ENCODE measurements around the gene CKM.

DNA sequence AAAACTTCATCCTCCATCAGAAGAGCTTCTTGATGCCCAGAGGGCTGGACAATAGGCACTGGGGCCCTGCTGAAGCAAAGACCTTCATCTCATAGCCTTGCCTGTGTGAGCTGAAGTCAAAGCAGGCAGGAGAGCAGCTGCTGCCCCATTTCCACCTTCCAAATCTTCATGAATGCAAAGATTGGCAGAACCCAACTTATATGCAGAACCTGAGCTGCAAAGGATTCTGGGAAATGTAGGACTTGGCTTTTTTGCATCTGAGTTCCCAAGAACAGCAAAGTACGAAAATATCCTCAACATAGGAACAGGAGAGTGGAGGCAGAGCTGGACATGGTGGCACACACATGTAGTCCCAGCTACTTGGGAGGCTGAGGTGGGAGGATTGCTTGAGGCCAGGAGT, 30.8 kb downstream of the CKM start:
- TF ChIP-seq POLR2AphosphoS5 (IDR thresholded peaks at IDR 0.05) (no peak), POLR2A (IDR thresholded peaks at IDR 0.05) (no peak)
